ENCODE measurements around the gene PBRM1.

PBRM1 gene

DNA sequence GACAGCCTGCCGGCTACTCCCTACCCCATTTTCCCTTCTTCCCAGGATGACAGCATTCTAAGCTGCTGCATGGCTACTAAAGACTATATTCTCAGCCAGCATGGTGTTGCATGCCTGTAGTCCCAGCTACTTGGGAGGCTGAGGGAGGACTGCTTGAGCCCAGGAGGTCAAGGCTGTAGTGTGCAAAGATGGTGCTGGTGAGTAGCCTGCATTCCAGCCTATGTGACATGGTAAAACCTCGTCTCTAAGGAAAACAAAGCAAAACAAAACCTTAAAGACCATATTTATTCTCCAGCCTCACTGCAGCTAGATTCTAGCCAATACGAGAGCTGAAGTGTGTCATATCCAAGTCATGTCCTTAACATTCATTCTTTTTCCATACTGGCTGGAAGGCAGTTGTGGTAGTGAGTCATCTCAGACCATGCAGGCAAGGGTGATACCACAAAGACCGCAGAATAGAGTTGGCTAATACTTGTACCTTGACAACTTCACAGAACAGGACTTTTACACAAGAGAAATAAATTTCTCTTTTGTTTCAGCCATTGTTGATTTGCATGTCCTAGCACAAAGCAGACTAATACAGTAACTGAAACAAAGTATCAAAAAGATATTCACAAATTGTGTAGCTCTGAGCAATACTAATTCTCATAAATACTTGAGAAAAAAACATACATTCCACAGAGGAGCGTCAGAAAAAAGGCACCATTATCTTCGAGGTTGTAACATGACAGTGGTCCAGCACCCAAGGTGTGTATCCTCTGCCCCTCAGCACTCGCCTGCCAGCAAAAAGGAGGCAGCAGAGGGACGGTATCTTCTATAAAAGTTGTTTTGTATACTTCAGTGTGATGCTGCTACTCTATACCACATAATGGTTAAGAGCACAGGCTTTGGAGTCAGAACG lies 14.8 kb downstream of the PBRM1 start:
- DNase-seq (ENCODE audit: low read depth): peak; percentile 99

DNA sequence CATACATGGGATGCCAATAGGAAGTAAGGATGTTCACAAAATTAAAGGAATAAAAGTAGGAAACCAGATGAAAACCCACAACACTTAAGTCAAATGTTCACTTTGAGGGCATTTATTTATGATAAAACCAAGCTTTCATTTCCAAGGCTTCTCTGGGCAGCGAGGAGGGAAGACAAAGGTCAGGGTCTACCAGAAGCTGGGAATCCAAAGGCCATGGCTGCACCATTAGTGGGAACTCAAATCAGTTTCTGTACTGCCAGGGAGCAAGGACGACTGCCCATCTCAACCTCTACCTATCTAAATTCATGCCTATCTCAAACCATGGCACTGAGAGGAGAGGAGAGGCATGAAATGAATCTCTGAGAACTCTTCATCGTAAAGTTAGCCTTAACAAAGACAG lies 22.6 kb downstream of the PBRM1 start:
- no peak for DNase-seq (ENCODE audit: low read depth)

DNA sequence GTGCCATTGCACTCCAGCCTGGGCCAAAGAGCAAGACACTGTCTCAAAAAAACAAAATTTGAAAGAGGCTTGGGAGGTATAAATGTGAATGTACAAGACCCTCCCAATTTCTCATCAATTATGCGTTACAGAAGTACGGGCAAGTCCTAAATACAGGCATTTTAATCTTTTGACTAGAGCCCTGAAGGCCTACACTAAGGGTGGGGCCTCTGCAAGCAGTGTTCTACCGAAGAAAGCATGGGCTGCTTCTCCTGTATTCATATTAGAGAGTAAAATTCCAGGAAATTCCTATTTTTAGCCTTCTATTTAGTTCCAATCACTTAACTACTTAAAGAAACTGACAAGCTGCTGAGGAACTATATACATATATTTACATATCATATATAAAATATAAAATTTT lies 25.7 kb downstream of the PBRM1 start:
- no peak for DNase-seq (ENCODE audit: low read depth)

DNA sequence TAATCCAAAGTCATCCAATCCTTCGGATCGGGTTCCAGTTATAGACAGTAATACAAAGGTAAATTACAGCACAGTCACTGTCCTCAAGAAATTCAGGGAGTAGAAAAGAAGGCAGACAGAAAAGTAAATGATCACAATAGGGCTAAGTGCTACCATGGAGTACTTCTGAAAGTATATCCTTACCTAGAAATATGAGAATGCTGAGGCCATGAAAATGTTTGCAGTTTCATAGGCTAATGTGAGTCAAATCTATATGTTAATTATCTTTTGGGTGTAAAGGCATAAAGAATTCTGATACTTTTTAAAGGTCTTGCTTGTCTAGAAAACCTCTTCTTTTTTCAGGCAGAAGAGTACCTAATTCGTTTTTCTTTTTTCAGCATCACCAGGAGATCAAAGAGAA lies 29.8 kb downstream of the PBRM1 start:
- no peak for DNase-seq (ENCODE audit: low read depth)

DNA sequence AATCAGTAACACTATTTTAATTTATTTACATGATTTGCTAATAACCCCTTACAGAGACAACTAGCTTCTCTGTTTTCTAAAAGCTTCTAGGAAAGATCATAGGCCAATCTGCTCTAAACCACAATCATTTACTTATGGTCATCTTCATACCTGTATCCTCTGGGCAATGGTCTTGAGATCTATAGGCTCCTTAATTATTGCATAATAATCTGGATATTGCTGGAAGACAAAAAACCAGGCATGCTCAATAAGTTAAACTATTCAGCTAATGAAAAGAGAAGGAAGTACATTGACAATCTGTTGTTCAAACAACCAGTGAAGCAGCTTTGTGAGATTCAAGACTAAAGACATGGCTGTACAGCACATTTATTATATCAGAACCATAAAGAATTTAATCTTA lies 34.1 kb downstream of the PBRM1 start:
- DNase-seq (ENCODE audit: low read depth): no peak

DNA sequence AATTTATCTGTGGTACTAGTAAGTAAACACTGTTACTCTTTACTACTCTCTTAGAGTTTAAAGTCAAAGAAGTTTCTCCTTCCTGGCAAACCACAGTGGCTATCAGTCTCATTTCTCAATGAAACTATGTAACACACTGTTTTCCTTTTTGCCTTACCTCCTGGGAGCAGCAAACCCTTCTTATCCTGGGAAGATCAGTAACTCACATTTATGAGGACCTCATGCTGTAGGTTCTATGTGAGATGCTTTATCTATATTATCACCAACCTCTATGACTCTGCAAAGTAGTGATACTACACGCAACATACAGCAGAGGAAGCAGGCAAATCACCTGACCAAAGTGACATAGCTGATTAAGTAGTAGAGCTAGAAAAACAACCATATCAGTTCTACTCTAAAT lies 35.3 kb downstream of the PBRM1 start:
- no peak for DNase-seq (ENCODE audit: low read depth)

DNA sequence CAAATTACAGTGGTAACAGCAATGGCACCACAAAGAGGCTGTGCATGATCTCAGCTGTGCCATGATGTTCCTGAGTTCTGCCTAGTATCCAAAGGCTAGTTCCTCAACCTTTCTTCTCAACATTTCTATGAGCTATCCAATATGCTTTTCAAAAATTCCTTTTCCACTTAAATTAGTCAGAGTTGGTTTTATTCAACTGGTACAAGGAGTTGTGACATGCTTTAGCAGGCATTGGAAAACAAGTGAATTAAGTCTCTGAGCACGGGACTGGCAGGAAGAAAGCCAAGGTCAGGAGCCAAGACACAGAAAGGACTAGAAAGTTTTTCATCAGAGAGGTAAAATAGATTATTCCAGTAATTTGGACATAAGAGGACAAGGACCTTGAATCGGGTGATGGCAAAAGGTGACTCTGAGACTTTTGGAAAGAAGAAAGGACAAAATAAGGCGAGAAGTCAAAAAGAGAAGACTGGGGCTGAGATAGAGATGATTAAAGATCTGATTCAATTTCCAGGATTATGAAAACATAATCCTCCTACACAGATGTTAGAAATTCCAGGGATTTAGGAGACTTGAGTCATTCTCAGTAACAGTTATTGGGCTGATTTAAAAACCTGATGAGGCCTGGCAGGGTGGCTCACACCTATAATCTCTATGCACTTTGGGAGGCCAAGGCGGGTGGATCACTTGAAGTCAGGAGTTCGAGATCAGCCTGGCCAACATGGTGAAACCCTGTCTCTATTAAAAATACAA lies 36.1 kb downstream of the PBRM1 start:
- peak; percentile 39 for DNase-seq (ENCODE audit: low read depth)

DNA sequence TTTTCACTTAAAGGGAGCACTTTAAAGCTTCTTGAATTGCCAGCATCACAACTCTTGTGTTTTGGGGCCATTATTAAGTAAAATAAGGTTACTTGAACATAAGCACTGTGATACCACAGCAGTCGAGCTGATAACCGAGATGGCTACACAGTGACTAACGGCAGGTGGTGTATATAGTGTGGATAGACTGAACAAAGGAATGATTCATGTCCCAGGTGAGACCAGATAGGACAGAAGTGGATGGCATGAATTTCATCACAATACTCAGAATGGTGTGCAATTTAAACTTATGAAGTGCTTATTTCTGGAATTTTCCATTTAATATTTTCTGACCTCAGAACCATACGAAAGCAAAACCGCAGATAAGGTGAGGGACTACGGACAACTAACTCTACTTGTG lies 40.2 kb downstream of the PBRM1 start:
- DNase-seq (ENCODE audit: low read depth): no peak

DNA sequence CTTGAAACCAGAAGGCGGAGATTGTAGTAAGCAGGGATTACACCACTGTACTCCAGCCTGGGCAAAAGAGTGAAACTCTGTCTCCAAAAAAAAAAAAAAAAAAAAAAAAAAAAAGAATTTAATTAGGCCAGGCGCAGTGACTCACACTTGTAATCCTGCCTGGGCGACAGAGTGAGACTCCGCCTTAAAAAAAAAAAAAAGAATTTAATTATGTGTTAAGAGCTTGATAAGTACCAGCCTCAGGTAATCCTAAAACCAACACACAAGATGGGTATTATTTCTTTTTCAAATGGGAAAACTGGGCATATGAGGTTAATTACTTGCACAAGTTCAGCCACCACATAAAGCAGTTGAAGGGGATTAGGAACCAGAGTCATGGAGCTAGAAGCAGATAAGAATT lies 49.0 kb downstream of the PBRM1 start:
- DNase-seq (ENCODE audit: low read depth): no peak

DNA sequence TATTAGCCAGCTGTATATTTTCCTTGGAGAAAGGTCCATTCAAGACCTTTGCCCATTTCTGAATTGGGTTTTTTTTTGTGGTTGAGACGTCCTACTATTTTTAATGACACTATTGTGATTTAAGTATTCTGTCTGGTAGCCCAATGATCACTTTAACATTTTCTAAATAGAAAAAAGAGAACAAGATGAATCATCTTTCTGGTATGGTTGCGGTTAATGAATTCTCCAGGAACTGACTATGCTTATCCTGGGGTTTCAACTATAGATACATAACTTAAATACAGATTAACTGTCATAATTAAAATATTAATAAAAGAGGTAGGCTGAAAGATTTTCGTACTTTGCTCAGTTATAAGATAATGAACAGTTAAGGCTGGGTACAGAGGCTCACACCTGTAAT lies 51.9 kb downstream of the PBRM1 start:
- no peak for DNase-seq (ENCODE audit: low read depth)

DNA sequence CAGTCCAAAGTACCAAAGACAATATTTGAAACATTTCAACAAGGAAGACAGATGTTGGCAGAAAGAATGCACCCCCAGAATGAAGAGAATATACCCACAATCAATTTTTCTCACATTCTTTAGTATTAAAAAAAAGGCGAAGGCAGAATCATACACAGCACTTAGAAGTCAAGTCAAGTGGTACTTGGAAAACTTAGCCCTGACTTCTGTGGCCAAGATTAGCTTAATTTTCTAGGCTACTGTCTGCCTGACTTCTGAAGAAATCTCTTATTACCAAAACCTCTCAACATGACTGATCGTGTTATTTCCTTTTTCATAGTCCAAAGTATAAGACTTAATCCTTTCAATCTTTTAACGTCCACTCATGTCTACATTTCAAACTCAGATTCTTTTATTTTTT lies 60.7 kb downstream of the PBRM1 start:
- no peak for DNase-seq (ENCODE audit: low read depth)

DNA sequence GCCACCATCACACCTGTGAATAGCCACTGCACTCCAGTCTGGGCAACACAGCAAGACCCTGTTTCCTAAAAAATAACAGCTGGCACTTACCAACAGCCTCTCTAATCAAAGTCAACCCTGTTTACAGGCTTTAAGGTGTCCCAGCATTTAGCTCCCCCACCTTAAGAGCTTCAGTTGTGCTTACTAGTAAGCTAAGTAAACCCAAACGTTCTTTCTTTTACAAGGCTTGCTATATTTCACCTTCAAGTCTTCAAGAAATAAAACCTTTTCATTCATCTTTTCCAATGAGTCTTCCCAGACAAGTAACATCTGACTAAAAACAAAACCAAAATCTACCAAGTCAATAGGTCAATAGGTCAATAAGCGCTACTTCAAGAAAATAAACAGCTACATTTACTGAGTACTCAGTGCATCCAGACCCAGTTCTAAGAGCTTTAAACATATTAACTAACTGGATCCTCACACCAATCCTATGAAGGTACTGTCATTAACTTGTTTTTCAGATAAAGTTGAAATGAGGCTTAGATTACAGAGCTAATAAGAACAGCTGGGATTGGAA lies 62.4 kb downstream of the PBRM1 start:
- no peak for DNase-seq (ENCODE audit: low read depth)

DNA sequence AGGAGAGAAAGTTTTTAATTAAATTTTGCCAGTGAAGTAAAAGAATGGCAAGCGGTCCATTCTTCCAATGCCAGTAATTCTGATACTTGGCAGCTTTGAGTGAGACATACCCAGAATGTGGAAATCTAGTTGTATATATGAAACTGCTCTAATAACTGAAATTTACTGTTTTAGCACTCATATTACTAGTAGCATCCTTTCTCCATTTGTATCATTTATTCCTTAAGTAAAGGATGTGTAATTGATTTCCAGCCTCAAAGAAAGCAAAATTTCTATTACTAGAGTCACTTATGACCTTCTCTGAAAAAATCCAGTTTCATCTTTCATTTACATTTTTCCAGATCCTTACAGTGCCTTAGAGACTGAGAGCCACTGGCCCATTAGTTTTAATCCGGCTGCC lies 65.1 kb downstream of the PBRM1 start:
- no peak for DNase-seq (ENCODE audit: low read depth)

DNA sequence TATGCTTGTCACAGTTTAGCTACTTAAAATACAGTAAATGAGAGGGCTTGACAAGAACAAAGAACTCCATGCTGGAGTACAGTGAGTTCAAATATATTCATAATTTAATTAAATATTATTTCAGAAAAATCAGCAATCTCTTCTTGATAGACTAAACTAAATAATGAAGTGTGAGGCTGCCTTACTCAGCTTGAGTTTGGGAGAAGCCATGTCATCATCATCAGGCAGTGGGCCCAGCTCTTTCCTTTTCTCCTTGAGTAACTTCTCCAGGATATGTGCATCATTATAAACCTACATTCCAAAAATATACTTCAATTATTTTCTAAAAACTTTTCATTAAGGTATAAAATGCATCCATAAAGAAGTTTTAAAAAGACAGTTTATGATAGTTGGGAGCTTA lies 70.5 kb downstream of the PBRM1 start:
- no peak for DNase-seq (ENCODE audit: low read depth)

DNA sequence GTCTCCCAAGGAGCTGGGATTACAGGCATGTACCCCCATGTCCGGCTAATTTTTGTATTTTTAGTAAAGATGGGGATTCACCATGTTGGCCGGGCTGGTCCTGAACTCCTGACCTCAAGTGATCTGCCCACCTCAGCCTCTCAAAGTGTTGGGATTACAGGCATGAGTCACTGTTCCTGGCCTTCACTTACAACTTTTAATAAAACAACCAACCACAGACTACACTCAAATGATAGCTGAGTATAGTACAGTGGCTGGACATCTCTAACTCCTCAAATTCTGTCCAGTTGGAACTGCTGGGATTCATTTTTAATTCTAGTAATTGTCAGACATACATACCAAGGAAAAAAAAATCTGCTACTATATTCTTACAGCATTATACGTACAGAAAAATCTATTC lies 71.0 kb downstream of the PBRM1 start:
- DNase-seq (ENCODE audit: low read depth): no peak

DNA sequence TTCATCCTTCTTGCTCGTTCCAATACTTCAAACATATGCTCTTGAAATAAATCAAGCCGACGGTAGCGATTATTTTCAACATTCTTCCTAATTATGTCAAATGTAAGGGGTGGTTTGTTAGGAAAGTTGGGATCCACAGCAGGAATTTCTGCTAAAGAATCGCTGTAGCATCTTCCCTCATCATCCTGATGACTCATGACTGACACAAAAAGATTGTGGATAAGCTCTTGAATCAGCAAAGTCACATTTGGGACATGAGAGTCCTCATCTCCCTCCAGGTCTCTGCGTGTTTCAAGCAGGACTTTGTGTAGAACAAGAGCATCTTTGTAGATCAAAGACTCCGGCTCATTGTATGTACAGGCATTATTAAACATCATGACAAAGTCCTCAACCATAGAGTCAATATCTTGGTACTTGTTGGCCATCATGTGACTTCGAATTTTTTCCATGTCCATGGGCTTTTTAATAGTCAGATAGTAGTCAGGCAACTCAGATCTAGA lies 76.3 kb downstream of the PBRM1 start:
- DNase-seq (ENCODE audit: low read depth): no peak

DNA sequence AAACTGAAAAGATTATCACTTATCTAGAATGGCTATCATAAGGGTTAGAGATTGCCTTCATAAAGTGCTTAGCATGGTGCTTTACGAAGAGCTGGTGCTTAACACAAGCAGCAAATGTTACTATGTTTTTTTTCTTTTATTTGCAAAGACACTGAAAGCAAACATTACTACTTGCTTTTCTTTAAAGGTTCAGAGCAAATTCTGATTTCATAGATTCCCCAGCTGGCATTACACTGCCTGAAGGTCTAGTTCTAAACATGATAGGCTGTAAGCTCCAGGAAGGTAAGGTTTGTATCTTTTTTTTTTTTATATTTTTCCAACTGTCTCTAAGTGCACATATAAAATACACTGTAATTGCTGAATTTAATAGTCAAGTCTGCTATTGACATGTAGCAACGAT lies 77.4 kb downstream of the PBRM1 start:
- DNase-seq (ENCODE audit: low read depth): no peak

DNA sequence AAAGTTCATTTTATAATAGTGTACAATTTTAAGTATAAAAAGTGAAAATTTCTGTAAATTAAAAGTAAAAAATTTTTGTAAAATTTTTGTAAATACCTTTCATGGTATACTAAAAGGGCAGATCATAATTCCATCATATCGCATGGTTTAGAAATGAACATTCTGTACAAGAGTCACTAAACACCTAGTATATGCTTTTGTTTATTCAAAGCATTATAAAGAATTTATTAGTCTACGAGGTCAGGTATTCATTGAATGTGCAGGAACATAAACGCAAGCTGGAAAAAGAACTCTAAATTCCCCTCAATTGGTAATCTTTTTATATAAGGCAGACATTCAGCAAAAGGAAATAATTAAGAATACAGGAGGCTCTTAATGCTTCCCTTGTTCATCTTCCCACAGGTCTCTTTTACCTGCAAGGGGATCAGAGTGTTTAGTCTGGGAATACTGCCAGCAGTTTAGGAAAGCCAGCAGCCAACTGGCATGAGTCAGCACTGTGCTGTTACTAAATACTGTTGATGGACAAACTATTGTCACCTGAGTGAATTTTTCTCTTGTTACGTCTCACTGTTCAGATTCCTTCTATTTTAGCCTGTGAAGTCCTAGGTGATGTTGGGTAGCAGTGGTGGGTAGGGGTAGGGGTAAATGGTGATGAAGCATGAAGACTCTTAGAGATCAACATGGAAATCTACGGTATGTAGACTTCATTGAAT lies 79.2 kb downstream of the PBRM1 start:
- no peak for DNase-seq (ENCODE audit: low read depth)

DNA sequence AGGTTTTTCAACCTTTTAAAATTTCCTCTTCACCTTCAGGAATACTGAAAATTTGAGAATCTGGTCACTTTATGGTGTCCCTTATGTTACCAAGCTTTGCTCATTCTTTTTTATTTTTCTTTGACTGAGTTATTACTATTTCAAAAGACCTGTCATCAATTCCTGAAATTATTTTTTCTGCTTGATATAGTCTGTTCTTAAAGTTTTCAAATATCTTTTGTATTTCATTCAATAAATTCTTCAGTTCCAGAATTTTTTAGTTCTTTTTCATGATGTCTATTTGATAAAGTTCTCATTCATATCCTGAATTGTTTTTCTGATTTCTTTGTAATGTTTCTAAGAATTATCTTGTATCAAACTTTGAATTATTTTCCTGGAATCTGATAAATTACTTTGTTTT lies 85.5 kb downstream of the PBRM1 start:
- no peak for DNase-seq (ENCODE audit: low read depth)

DNA sequence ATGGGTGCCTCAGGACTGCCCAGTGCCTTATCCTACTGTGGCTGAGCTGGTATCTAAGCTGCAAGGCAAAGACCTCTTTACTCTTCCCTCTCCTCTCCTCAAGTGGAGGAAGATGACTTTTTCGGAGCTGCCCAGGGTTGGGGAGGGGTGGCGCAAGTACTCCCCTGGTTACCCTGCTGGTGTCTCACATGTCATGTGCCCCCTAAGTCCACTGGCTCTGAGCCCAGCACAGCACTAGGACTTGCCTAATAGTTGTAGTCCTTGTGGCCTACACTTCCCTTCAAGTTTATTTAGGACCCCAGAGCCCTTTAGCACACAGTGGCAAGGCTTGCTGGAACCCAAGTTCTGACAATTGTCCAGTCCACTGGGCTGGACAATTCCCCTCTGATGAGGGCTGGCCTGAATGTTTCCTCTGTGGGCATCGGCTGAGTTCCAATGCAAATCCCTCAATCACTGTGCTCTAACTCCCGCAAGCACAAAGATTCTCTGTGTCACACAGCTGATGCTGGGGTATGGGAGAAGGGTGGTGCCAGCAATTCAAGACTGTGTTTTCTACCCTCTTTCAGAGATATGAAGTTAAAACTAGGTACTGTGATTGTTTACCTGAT lies 89.0 kb downstream of the PBRM1 start:
- DNase-seq (ENCODE audit: low read depth): no peak

DNA sequence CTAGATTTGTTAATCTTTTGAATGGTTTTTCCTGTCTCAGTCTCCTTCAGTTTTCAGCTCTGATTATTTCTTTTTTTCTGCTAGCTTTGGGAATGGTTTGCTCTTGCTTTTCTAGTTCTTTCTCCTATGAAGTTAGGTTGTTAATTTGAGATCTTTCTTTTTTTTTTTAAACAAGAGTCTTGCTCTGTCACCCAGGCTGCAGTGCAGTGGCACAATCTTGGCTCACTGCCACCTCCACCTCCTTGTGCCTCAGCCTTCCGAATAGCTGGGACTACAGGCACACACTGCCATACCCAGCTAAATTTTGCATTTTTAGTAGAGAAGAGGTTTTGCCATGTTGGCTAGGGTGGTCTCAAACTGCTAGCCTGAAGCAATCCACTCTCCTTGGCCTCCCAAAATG lies 92.6 kb downstream of the PBRM1 start:
- DNase-seq (ENCODE audit: low read depth): no peak

Data from HS-27A (cell line).